OCI-LY1 (cell line): ENCODE results near the gene UROD.

Experiments used
- H2AFZ ChIP-seq: fragments of 200-600 bp; sonication (generic), shearing (Covaris generic); 2 replicates; pipeline ENCODE4 v1.6.0; 2014; ENCODE audit warnings: antibody characterized with exemption, mild to moderate bottlenecking, low read length
- H3F3A ChIP-seq: fragments of 200-600 bp; sonication (generic), shearing (Covaris generic); 2 replicates; pipeline ENCODE4 v1.6.0; 2014; ENCODE audit warnings: mild to moderate bottlenecking, antibody characterized with exemption, low read length, moderate library complexity; ENCODE audit not compliant: insufficient read depth
- H3K27ac ChIP-seq: fragments of 200-600 bp; sonication (generic); 2 replicates; pipeline ENCODE4 v1.5.1; 2014; ENCODE audit warnings: low read length, mixed run types, mild to moderate bottlenecking, low read depth; ENCODE audit not compliant: poor library complexity, severe bottlenecking
- H3K27me3 ChIP-seq: fragments of 200-600 bp; sonication (generic); 2 replicates; pipeline ENCODE4 v1.6.0; 2014; ENCODE audit warnings: antibody characterized with exemption, mild to moderate bottlenecking, low read length, moderate library complexity; ENCODE audit not compliant: insufficient read depth
- H3K36me3 ChIP-seq: fragments of 200-600 bp; sonication (generic); 2 replicates; pipeline ENCODE4 v1.6.1; 2014; ENCODE audit warnings: mild to moderate bottlenecking, antibody characterized with exemption, low read length, moderate library complexity, mixed read lengths; ENCODE audit not compliant: insufficient read depth
- H3K4me1 ChIP-seq: fragments of 200-600 bp; sonication (generic); 2 replicates; pipeline ENCODE4 v1.5.1; 2014; ENCODE audit warnings: mild to moderate bottlenecking, low read length, moderate library complexity; ENCODE audit not compliant: insufficient read depth, severe bottlenecking
- H3K4me2 ChIP-seq: fragments of 200-600 bp; sonication (generic), shearing (Covaris generic); 2 replicates; pipeline ENCODE4 v1.6.1; 2014; ENCODE audit warnings: low read length
- H3K4me3 ChIP-seq: fragments of 200-600 bp; sonication (generic); 2 replicates; pipeline ENCODE4 v1.5.1; 2014; ENCODE audit warnings: low read length, low read depth, mild to moderate bottlenecking, mixed read lengths; ENCODE audit not compliant: poor library complexity, severe bottlenecking
- H3K79me2 ChIP-seq: fragments of 200-600 bp; shearing (Covaris generic); 2 replicates; pipeline ENCODE4 v1.6.1; 2016; ENCODE audit warnings: mixed run types, low read length, mixed read lengths; ENCODE audit not compliant: insufficient read depth
- H3K9ac ChIP-seq: fragments of 200-600 bp; sonication (generic), shearing (Covaris generic); 2 replicates; pipeline ENCODE4 v1.6.1; 2014; ENCODE audit warnings: mild to moderate bottlenecking, low read length, mixed read lengths
- H3K9me2 ChIP-seq: fragments of 200-600 bp; sonication (generic), shearing (Covaris generic); 2 replicates; pipeline ENCODE4 v1.6.1; 2014; ENCODE audit warnings: low read depth, mild to moderate bottlenecking, low read length, mixed read lengths
- H3K9me3 ChIP-seq: fragments of 200-600 bp; shearing (Covaris generic); 2 replicates; pipeline ENCODE4 v1.6.1; 2014; ENCODE audit warnings: low read length, mixed read lengths
- H4K20me1 ChIP-seq: fragments of 200-600 bp; sonication (generic), shearing (Covaris generic); 2 replicates; pipeline ENCODE4 v1.6.0; 2016; ENCODE audit warnings: mild to moderate bottlenecking, low read length; ENCODE audit not compliant: insufficient read depth
- EZH2 ChIP-seq: fragments of 200-600 bp; sonication (generic), shearing (Covaris generic); IDR thresholded peaks from 2 replicates; pipeline ENCODE4 v1.8.0; 2017; ENCODE audit warnings: borderline replicate concordance, mixed run types, mild to moderate bottlenecking, antibody characterized with exemption, low read length, moderate library complexity, mixed read lengths
- TF ChIP-seq, protein P1 (sequence below): fragments of 200-600 bp; sonication (generic), shearing (Covaris generic); IDR thresholded peaks from 2 replicates; pipeline ENCODE4 v1.5.1; 2017; ENCODE audit warnings: mild to moderate bottlenecking, antibody characterized with exemption, low read length, moderate library complexity, mixed read lengths

Gene UROD

DNA sequence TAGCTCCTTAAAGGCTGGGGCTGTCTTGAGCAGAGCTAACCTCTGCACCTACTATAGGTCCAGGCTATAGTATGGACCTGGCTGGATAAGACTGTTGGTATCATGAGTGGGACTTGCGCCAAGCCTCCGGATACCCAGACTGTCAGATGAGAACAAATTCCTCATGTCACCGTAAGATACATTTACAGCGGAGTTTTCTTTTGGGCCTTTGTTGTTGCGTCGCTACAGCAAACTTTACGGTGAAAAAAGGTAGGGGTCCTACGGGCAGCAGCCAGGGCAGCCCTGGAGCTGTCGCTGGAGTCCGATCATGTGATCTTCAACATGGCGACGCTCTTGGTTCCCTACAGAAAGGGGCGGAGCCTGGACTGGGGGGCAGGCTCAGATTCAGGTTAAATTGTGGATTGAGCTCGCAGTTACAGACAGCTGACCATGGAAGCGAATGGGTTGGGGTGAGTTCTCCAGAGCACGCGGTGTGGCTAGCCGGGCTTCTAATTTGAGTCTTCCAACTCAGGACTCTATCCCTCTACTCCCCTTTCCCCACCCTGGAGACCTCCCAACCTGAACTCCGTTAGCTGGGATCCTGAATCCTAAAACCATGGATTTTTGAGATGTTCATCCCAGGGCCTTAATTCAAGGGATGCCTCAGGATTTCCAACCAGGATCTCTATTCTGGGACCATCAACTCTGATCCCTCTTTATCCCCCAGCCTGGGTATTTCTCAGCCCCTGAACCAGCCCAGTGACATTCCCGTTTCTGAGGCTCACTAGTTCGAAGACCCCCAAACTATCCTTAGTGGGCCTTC, at the start of gene UROD:
UROD (plus strand) TSS at position 418 of the 802 bp plus-strand sequence; CDS start at position 430, 12 bp downstream.
- peaks cover 17% of the 10 kb centered on the region; the same call in 1 of the 2 replicates for H3K36me3 ChIP-seq
- peak within 1 kb of the TSS; percentile 94 for H3K4me3 ChIP-seq
- peak within 1 kb of the TSS; percentile 98 for H2AFZ ChIP-seq
- peak within 1 kb of the TSS; percentile 89 for H3K9ac ChIP-seq
- H3F3A ChIP-seq: no peaks in the 10 kb centered on the region
- no peaks in the 10 kb centered on the region for H4K20me1 ChIP-seq
- H3K79me2 ChIP-seq: no peaks in the 10 kb centered on the region
- H3K4me2 ChIP-seq: peak within 1 kb of the TSS; percentile 98
- no peaks in the 10 kb centered on the region for H3K9me2 ChIP-seq
- H3K4me1 ChIP-seq: peaks cover 27% of the 10 kb centered on the region
- TF ChIP-seq, protein P1, sequence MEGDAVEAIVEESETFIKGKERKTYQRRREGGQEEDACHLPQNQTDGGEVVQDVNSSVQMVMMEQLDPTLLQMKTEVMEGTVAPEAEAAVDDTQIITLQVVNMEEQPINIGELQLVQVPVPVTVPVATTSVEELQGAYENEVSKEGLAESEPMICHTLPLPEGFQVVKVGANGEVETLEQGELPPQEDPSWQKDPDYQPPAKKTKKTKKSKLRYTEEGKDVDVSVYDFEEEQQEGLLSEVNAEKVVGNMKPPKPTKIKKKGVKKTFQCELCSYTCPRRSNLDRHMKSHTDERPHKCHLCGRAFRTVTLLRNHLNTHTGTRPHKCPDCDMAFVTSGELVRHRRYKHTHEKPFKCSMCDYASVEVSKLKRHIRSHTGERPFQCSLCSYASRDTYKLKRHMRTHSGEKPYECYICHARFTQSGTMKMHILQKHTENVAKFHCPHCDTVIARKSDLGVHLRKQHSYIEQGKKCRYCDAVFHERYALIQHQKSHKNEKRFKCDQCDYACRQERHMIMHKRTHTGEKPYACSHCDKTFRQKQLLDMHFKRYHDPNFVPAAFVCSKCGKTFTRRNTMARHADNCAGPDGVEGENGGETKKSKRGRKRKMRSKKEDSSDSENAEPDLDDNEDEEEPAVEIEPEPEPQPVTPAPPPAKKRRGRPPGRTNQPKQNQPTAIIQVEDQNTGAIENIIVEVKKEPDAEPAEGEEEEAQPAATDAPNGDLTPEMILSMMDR: no peak
- TF ChIP-seq EZH2: no peak
- no peaks in the 10 kb centered on the region for H3K9me3 ChIP-seq
- H3K27ac ChIP-seq: peak within 1 kb of the TSS; percentile 61
- no peaks in the 10 kb centered on the region for H3K27me3 ChIP-seq

DNA sequence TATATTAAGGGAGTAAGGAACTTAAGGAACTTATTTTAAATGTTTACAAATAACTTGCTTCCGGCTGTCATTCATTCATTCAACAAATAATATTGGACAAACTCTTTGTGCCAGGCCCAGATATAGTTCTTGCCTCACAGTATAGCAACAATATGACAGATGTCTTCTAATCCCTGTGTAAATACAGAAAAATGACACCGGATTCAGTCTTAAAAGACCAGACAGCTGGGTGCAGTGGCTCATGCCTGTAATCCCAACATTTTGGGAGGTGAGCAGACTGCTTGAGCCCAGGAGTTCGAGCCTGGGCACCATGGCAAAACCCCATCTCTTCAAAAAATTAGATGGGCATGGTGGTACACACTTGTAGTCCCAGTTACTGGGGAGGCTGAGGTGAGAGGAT, 49.3 kb upstream of the UROD start:
- Histone ChIP-seq H3K9me3 (no peaks in the 10 kb centered on the region), H3F3A (no peaks in the 10 kb centered on the region), H3K79me2 (no peaks in the 10 kb centered on the region)

DNA sequence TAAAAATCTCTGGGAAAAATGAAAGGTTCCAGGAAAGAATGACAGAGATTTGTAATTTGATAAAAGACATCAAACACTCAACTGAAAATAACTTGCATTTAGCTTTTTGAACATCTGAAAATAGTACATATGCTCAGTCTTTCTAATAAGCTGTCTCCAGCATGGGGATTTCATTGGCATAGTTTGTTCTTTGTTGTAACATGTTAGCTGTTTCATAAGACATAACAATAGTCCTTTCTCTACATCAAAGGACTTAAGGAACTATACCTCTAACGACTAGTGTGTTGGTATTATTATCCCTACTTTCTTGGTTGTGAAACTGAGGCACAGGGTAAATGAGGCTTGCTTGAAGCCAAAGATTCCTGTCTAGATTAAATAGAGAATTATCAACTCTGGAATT, 47.7 kb upstream of the UROD start:
- no peaks in the 10 kb centered on the region for H3K79me2 ChIP-seq
- TF ChIP-seq, protein P1: no peak
- no peak for TF ChIP-seq EZH2
- no peaks in the 10 kb centered on the region for H3K4me1 ChIP-seq
- no peak overlapping the region for H3K4me2 ChIP-seq
- H2AFZ ChIP-seq: no peak overlapping the region
- no peak overlapping the region for H3K27ac ChIP-seq
- H3K9ac ChIP-seq: no peak overlapping the region
- H3K9me2 ChIP-seq: no peaks in the 10 kb centered on the region
- no peaks in the 10 kb centered on the region for H4K20me1 ChIP-seq
- H3F3A ChIP-seq: no peaks in the 10 kb centered on the region
- peaks cover 17% of the 10 kb centered on the region; the same call in 1 of the 2 replicates for H3K36me3 ChIP-seq
- no peaks in the 10 kb centered on the region for H3K9me3 ChIP-seq
- no peaks in the 10 kb centered on the region for H3K27me3 ChIP-seq
- H3K4me3 ChIP-seq: no peak overlapping the region

More for the DNA sequence above, 49.3 kb upstream of the UROD start:
- H3K4me2 ChIP-seq: no peak overlapping the region
- H3K36me3 ChIP-seq: peaks cover 26% of the 10 kb centered on the region
- no peaks in the 10 kb centered on the region for H3K4me1 ChIP-seq
- H2AFZ ChIP-seq: no peak overlapping the region
- no peaks in the 10 kb centered on the region for H3K27me3 ChIP-seq
- TF ChIP-seq EZH2: no peak
- TF ChIP-seq, protein P1: no peak
- H4K20me1 ChIP-seq: no peaks in the 10 kb centered on the region
- no peak overlapping the region for H3K27ac ChIP-seq
- H3K9ac ChIP-seq: no peak overlapping the region
- H3K4me3 ChIP-seq: no peak overlapping the region
- no peaks in the 10 kb centered on the region for H3K9me2 ChIP-seq
